Neural progenitor cell (in vitro differentiated cells): ENCODE results near the gene RXFP1.

Source experiments
- CTCF ChIP-seq: fragments of 200-600 bp; sonication (generic); IDR thresholded peaks from 2 replicates; pipeline ENCODE4 v1.5.1; 2017; ENCODE audit warnings: antibody characterized with exemption, mild to moderate bottlenecking
- EZH2 ChIP-seq: fragments of 200-600 bp; sonication (generic); IDR thresholded peaks from 2 replicates; pipeline ENCODE4 v1.6.1; 2017; ENCODE audit warnings: antibody characterized with exemption, mild to moderate bottlenecking, moderate library complexity

- TF ChIP-seq CTCF (no peak), EZH2 (no peak)
Measured at GRCh38 chr4:158571736-158572135, 50.1 kb downstream of the RXFP1 start.
